Muscle of leg (tissue), 11 donors: ENCODE measurements around the gene SDK1. TPM values are rescaled to one million over a fixed set of nuclear protein-coding genes. Genes with fewer than 3 reads are reported as not detected.
"Not testable (repeated sequence)": the region's sequence is repeated elsewhere in the genome, so short reads cannot be mapped to it uniquely, and the experiment has no call there.

ENCODE experiments used
- DNase-seq: peaks from one replicate; pipeline ENCODE4 v3.0.0; 2013
- H3K27ac ChIP-seq: one replicate; pipeline ENCODE4 v1.5.1; 2013; ENCODE audit warnings: mild to moderate bottlenecking, low read length, control low read depth
- H3K27me3 ChIP-seq: one replicate; pipeline ENCODE4 v1.6.1; 2013; ENCODE audit warnings: low read length; ENCODE audit not compliant: control insufficient read depth, insufficient read depth
- H3K36me3 ChIP-seq: one replicate; pipeline ENCODE4 v1.6.1; 2013; ENCODE audit warnings: low read length; ENCODE audit not compliant: control insufficient read depth, insufficient read depth
- H3K4me1 ChIP-seq: one replicate; pipeline ENCODE4 v1.6.1; 2013; ENCODE audit warnings: low read length; ENCODE audit not compliant: control insufficient read depth, insufficient read depth
- H3K4me3 ChIP-seq: one replicate; pipeline ENCODE4 v1.5.1; 2013; ENCODE audit warnings: low read length, control low read depth
- H3K9me3 ChIP-seq: replicated peaks from 2 replicates; pipeline ENCODE4 v1.6.1; 2013; ENCODE audit warnings: low read depth, low read length; ENCODE audit not compliant: control insufficient read depth
- WGBS: methylation state at CpG from one replicate; pipeline ENCODE4 v1.1.5; 2013; ENCODE audit warnings: missing lambda C conversion rate; ENCODE audit not compliant: insufficient coverage; 5-methylcytosine and 5-hydroxymethylcytosine counted together
- polyA plus RNA-seq, 8 donors: library from polyadenylated mRNA; unstranded; fragments of 120-200 nt; gene quantifications; one replicate each; pipeline versions ENCODE4 v1.2.1 to v1.2.3, GENCODE V29; 2013; ENCODE audit warnings: inconsistent platforms in 1 of 8, low replicate concordance in 1 of 8; ENCODE audit not compliant: insufficient read length in 8 of 8, insufficient read depth in 1 of 8
- total RNA-seq: library from RNA; stranded (reverse); fragments of 120-200 nt; gene quantifications from one replicate; pipeline ENCODE4 v1.2.4, GENCODE V29; 2013

The SDK1 gene
- total and polyA plus RNA-seq, 9 donors = 2.3 to 6.4 (median 3.6) TPM

DNA sequence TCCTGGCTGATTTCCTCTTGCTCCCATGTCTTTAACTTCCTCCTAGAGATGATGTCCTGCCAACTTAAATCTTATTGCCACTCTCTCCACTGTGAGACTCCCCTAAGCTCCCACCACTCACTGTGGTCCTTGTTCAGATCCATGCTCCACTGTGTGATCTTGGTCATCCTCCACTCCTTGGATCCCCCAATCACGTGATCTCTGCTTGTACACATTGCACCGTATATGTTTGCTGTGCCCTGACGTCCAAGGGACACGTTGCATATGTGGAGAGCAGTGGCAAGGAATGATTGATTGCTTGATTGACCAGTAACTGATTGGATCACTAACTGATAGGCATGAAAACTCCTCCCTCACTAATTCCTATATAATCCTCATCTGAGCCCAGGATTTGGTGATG lies 395.1 kb downstream of the SDK1 start:
- H3K36me3 ChIP-seq = no peaks in the 10 kb centered on the region
- H3K9me3 ChIP-seq = no peaks in the 10 kb centered on the region
- H3K4me3 ChIP-seq = no peak overlapping the region
- H3K4me1 ChIP-seq = no peaks in the 10 kb centered on the region
- no peaks in the 10 kb centered on the region for H3K27me3 ChIP-seq
- no peak for DNase-seq
- no peak overlapping the region for H3K27ac ChIP-seq
- no CpG with 5 or more reads among the region's 4 CpGs for WGBS

DNA sequence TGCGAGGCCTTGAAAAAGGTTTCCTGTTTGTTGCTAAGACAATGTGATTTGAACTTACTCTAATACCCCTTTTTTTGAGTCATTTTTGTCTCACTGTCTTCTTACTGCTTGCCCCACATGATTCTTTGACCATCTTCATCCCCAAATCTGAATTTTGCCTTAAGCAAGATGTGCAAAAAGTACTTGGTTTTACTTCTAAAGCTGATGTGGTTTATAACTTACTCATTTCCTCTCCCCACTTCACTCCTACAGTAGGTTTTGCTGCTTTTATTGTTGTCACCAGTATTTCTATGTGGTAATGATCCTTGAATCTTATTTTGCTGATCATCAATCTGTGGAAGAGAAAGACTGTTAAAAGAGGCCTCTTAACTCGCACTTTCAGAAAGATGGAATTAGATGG lies 396.4 kb downstream of the SDK1 start:
- no peak overlapping the region for H3K27ac ChIP-seq
- H3K4me1 ChIP-seq = no peaks in the 10 kb centered on the region
- no peak overlapping the region for H3K4me3 ChIP-seq
- H3K27me3 ChIP-seq = no peaks in the 10 kb centered on the region
- no peak for DNase-seq
- no peaks in the 10 kb centered on the region for H3K36me3 ChIP-seq
- WGBS = 63% methylated on average over 1 of the region's 2 CpGs
- no peaks in the 10 kb centered on the region for H3K9me3 ChIP-seq

DNA sequence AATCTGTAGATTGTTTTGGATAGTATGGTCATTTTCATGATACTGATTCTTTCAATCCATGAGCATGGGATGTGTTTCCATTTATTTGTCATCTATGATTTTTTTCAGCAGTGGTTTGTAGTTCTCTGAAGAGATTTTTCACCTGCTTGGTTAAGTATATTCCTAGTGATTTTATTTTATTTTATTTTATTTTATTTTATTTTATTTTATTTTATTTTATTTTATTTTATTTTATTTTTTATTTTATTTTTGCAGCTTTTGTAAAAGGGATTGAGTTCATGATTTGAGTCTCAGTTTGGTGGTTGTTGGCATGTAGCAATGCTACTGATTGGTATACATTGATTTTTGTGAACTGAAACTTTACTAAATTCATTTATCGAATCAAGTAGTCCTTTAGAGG lies 404.2 kb downstream of the SDK1 start:
- Histone ChIP-seq H3K4me3 (no peak overlapping the region), H3K27me3 (no peaks in the 10 kb centered on the region), H3K9me3 (peaks cover 4% of the 10 kb centered on the region), H3K4me1 (no peaks in the 10 kb centered on the region), H3K36me3 (no peaks in the 10 kb centered on the region), H3K27ac (no peak overlapping the region)
- DNase-seq = no peak
- no CpG with 5 or more reads among the region's 1 CpG for WGBS

DNA sequence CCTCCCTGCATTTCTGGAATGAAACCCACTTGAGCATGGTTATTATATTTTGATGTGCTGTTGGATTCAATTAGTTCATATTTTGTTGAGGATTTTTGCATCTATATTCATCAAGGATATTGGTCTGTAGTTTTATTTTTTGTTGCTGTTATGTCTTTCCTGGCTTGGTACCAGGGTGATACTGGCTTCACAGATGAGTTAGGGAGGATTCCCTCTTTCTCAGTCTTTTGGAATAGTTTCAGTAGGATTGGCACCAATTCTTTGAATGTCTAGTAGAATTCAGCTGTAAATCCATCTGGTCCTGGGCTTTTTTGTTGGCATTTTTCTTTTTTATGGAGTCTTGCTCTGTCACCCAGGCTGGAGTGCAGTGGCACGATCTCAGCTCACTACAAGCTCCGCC lies 405.0 kb downstream of the SDK1 start:
- not testable (repeated sequence) for H3K9me3 ChIP-seq

DNA sequence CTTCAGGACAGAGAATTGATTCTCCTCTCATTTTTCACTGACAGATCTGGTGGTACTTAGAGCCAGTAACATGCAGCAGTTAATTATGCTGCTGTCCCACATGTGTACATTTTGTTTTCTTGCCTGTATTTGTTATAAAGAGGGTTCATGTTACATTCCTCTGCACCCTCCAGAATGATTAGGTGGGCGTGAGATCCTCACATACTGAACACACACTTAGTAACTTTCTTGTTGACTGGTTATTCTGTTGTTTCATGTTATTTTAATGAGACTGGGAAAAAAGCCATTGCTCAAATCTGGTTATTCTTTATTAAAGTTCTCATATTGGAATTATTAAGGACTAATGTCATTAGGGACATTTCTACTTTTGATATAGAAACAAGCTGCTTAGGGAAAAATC lies 409.1 kb downstream of the SDK1 start:
- WGBS = no CpG with 5 or more reads among the region's 1 CpG
- Histone ChIP-seq H3K4me3 (no peak overlapping the region), H3K27me3 (no peaks in the 10 kb centered on the region), H3K9me3 (peaks cover 2% of the 10 kb centered on the region), H3K36me3 (no peaks in the 10 kb centered on the region), H3K27ac (no peak overlapping the region), H3K4me1 (peaks cover 3% of the 10 kb centered on the region)
- peak; percentile 9 for DNase-seq

More for the DNA sequence above, 405.0 kb downstream of the SDK1 start:
- H3K27me3 ChIP-seq, H3K4me1 ChIP-seq, H3K27ac ChIP-seq, H3K4me3 ChIP-seq, H3K36me3 ChIP-seq, DNase-seq: not testable (repeated sequence)
- no CpG with 5 or more reads among the region's 2 CpGs for WGBS

DNA sequence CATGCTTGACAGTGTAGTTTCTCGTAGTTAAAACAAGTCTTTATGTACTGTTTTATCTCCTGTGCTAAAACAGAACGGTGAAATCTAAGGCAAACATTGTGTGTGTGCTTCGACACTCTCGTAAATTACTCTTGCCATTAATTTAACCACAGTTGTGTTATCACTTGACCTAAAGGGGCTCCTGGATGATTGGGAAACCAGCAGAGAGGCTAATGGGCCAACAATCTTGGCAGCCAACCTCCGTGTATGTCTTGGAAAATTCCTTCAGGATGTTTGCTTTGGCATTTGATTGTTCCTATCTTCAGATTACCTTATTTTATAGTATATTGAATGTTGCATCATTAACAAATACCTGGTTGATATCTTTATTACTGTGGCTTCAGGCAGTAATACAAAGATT lies 409.5 kb downstream of the SDK1 start:
- peak; percentile 8 for DNase-seq
- Histone ChIP-seq H3K36me3 (no peaks in the 10 kb centered on the region), H3K4me3 (no peak overlapping the region), H3K27me3 (no peaks in the 10 kb centered on the region), H3K27ac (no peak overlapping the region), H3K9me3 (peaks cover 2% of the 10 kb centered on the region), H3K4me1 (peaks cover 3% of the 10 kb centered on the region)
- no CpG with 5 or more reads among the region's 5 CpGs for WGBS

DNA sequence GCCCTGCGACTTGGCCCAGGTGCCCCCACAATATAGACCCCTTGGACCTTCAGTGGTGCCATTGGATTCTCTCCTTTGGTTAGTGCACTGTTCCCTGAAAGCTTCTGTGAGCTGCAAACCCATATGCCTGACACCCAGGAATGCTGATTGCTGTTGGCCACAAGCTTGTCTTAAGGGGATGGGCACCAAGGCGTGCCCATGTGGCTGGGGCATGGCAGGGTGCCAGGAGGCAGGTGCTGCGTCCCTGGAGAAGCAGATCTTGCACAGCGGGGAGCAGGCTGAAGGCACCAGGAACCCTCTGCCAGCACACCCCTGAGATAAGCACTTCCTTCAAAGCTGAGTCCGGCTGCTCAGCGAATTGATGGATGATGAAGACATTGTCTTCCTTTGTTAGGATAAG lies 411.8 kb downstream of the SDK1 start:
- H3K4me3 ChIP-seq = no peak overlapping the region
- WGBS = 93% methylated on average over 3 of the region's 6 CpGs
- peaks cover 2% of the 10 kb centered on the region for H3K9me3 ChIP-seq
- no peaks in the 10 kb centered on the region for H3K36me3 ChIP-seq
- no peak overlapping the region for H3K27ac ChIP-seq
- H3K27me3 ChIP-seq = no peaks in the 10 kb centered on the region
- H3K4me1 ChIP-seq = peaks cover 3% of the 10 kb centered on the region
- no peak for DNase-seq

DNA sequence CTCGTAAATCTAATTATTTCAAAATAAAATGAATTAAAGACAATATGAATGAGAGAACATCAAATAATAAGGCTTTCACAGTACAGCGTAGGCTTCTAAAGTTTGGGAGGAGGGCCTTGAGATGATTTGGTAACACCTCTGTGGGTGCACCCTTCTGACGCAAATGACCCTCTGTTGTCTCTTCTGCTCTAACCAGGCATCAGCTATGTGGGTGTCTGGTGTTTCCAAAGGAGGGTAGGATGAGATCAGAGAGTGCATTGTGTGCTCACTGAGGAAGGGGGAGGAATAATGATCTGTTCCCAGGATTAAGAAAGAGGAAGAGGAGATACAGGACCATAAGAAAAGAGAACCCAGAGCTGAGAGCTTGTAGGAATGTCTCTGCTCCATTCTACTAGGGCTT lies 420.4 kb downstream of the SDK1 start:
- H3K9me3 ChIP-seq = no peaks in the 10 kb centered on the region
- peaks cover 2% of the 10 kb centered on the region for H3K27me3 ChIP-seq
- no peaks in the 10 kb centered on the region for H3K36me3 ChIP-seq
- H3K4me3 ChIP-seq = no peak overlapping the region
- no peak overlapping the region for H3K27ac ChIP-seq
- 100% methylated on average over 1 of the region's 3 CpGs for WGBS
- no peak for DNase-seq
- peaks cover 9% of the 10 kb centered on the region for H3K4me1 ChIP-seq

DNA sequence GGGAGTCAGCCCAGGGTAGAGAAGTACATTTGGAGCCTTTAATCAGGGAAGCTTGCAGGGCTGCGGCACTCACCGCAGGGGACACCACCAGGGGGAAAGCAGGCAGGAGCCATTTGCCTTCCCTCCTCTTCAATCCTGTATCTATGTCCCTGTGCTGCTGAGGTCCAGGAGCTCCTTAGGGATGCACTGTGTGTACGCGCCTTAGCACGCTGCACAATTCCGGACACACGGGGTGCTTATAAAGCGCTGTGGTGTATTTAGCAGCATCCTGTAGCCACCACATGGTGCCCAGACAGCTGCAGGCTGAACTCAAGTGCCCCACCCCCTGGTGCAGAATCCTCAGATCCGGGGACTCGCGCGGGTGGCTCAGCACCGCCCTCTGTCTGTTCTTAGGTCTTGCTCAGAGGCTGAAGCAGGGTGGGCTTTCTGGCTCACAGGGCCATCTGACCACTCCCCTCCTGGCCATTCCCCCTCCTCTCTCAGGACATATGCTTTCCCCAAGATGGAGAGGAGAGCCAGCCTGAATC lies 421.4 kb downstream of the SDK1 start:
- Histone ChIP-seq H3K36me3 (no peaks in the 10 kb centered on the region), H3K9me3 (no peaks in the 10 kb centered on the region), H3K4me1 (peaks cover 9% of the 10 kb centered on the region), H3K27me3 (peaks cover 2% of the 10 kb centered on the region), H3K27ac (no peak overlapping the region), H3K4me3 (no peak overlapping the region)
- WGBS = 22% methylated on average over 13 of the region's 13 CpGs
- peak; percentile 62 for DNase-seq

DNA sequence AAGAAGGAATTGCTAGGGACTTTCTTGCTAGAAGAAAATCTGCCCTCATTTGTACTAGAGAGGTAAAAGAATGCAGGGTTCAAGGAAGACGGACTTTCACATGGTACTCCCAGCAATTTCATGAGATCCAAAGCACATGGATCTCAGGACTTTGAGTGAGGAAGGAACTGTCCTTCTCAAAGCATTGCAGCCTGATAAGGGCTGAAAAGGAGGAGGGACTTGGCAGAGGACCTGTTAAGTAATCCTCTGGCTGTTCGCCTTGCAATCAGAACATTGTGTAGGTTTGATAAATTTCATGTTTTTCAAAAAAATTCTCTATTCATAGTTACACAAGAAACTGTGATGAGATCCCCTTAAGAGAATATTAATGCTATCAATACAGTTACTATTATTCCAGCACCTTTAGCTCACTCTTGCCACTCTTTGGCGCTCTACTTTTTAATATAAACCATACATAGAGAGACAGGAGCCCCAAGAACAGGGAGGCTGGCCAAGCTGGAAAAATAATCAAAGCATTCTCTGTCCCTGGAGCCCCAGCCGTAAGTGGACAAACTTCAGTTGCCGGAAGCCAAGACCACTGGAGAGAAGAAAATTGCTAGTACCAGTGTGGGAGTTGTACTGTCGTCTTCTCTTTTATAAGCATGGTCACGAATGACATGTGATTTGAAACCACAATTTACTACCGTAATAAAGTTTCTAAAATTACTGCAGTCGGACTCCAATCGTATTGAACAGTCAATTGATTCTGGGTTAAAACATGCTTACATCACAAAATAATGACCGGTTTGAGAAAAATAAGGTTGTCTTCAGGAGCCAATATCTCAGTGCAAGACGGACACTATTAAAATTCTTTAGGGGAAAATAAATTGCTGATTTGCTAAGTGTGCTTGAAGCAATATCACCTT lies 424.4 kb downstream of the SDK1 start:
- WGBS = 64% methylated on average over 3 of the region's 12 CpGs
- H3K27me3 ChIP-seq = peaks cover 2% of the 10 kb centered on the region
- H3K4me1 ChIP-seq = peaks cover 13% of the 10 kb centered on the region
- no peak overlapping the region for H3K4me3 ChIP-seq
- no peaks in the 10 kb centered on the region for H3K9me3 ChIP-seq
- H3K36me3 ChIP-seq = no peaks in the 10 kb centered on the region
- peak; percentile 22 for DNase-seq
- no peak overlapping the region for H3K27ac ChIP-seq
